Jurkat, Clone E6-1 (cell line): ENCODE measurements around the gene TENM4.

Source experiments
- DNase-seq: peaks from one replicate; pipeline ENCODE4 v3.0.0-alpha.2; 2011; ENCODE audit warnings: low read depth, low spot score
- H3K4me3 ChIP-seq: 2 replicates; pipeline ENCODE4 v1.5.1; 2011; ENCODE audit warnings: mild to moderate bottlenecking, low read length, control low read depth, moderate library complexity

The TENM4 gene

GRCh38 chr11:79366218-79366617 is 74.6 kb downstream of the TENM4 start:
- no peak for DNase-seq
- no peak overlapping the region for H3K4me3 ChIP-seq

GRCh38 chr11:79363861-79364378 is 76.9 kb downstream of the TENM4 start:
- DNase-seq = no peak
- no peak overlapping the region for H3K4me3 ChIP-seq

- no peak for DNase-seq
- H3K4me3 ChIP-seq = no peak overlapping the region
Measured at GRCh38 chr11:79363256-79363655, 77.6 kb downstream of the TENM4 start.

- no peak overlapping the region for H3K4me3 ChIP-seq
- no peak for DNase-seq
Measured at GRCh38 chr11:79362821-79363220, 78.0 kb downstream of the TENM4 start.

GRCh38 chr11:79362206-79362757 is 78.5 kb downstream of the TENM4 start:
- no peak overlapping the region for H3K4me3 ChIP-seq
- DNase-seq = no peak

GRCh38 chr11:79358258-79358657 is 82.6 kb downstream of the TENM4 start:
- no peak overlapping the region for H3K4me3 ChIP-seq
- no peak for DNase-seq

GRCh38 chr11:79353706-79354105 is 87.1 kb downstream of the TENM4 start:
- H3K4me3 ChIP-seq = no peak overlapping the region
- no peak for DNase-seq

GRCh38 chr11:79352349-79352703 is 88.5 kb downstream of the TENM4 start:
- H3K4me3 ChIP-seq = no peak overlapping the region
- DNase-seq = no peak

GRCh38 chr11:79348976-79349682 is 91.7 kb downstream of the TENM4 start:
- DNase-seq = no peak
- no peak overlapping the region for H3K4me3 ChIP-seq

GRCh38 chr11:79346021-79346420 is 94.8 kb downstream of the TENM4 start:
- H3K4me3 ChIP-seq = no peak overlapping the region
- DNase-seq = no peak

- H3K4me3 ChIP-seq = no peak overlapping the region
- DNase-seq = no peak
Measured at GRCh38 chr11:79344753-79345294, 96.0 kb downstream of the TENM4 start.

GRCh38 chr11:79342686-79343085 is 98.1 kb downstream of the TENM4 start:
- no peak overlapping the region for H3K4me3 ChIP-seq
- no peak for DNase-seq

- DNase-seq = no peak
- H3K4me3 ChIP-seq = no peak overlapping the region
Measured at GRCh38 chr11:79342236-79342635, 98.6 kb downstream of the TENM4 start.

- no peak for DNase-seq
Measured at GRCh38 chr11:79340535-79340934, 100.3 kb downstream of the TENM4 start.

GRCh38 chr11:79336797-79337517 is 103.9 kb downstream of the TENM4 start:
- no peak overlapping the region for H3K4me3 ChIP-seq
- no peak for DNase-seq

More at GRCh38 chr11:79340535-79340934, 100.3 kb downstream of the TENM4 start:
- H3K4me3 ChIP-seq = no peak overlapping the region

GRCh38 chr11:79335681-79336080 is 105.1 kb downstream of the TENM4 start:
- no peak for DNase-seq
- H3K4me3 ChIP-seq = no peak overlapping the region

- no peak for DNase-seq
- H3K4me3 ChIP-seq = no peak overlapping the region
Measured at GRCh38 chr11:79333355-79333754, 107.5 kb downstream of the TENM4 start.

- H3K4me3 ChIP-seq = no peak overlapping the region
- no peak for DNase-seq
Measured at GRCh38 chr11:79332017-79332416, 108.8 kb downstream of the TENM4 start.

GRCh38 chr11:79331203-79331901 is 109.5 kb downstream of the TENM4 start:
- H3K4me3 ChIP-seq = no peak overlapping the region
- no peak for DNase-seq
